K562 (cell line): ENCODE results near the gene GPR107. TPM values are rescaled to one million over a fixed set of nuclear protein-coding genes. Genes with fewer than 3 reads are reported as not detected.

Experiments used
- CCAR2 ChIP-seq: fragments of 200-400 bp; formaldehyde crosslinking; IDR thresholded peaks from 2 replicates; pipeline ENCODE4 v1.6.1; 2017; ENCODE audit warnings: mild to moderate bottlenecking, low read depth, low read length
- CEBPG ChIP-seq, 3 experiments: fragments of 200-800 bp in 1 of 3; sonication (Bioruptor generic) in 1 of 3; sonication (generic) in 1 of 3; formaldehyde crosslinking in 1 of 3; IDR thresholded peaks in 2 of 3; conservative IDR thresholded peaks in 1 of 3; 2 replicates each; pipeline versions ENCODE4 v1.6.1 to v1.8.0; 2016 to 2022; ENCODE audit warnings: missing compliant biosample characterization in 2 of 3, missing genetic modification characterization in 2 of 3, mild to moderate bottlenecking in 1 of 3, missing genetic modification reagents in 1 of 3
- CHD1 ChIP-seq: fragments of 200-600 bp; sonication (generic); IDR thresholded peaks from one replicate; pipeline ENCODE4 v1.6.1; 2012; ENCODE audit warnings: mild to moderate bottlenecking, moderate library complexity, low read length, inconsistent platforms
- DPF2 ChIP-seq: fragments of 450-650 bp; IDR thresholded peaks from 2 replicates; pipeline ENCODE4 v1.6.1; 2016
- L3MBTL2 ChIP-seq: fragments of 450-650 bp; IDR thresholded peaks from 2 replicates; pipeline ENCODE4 v1.6.1; 2016; ENCODE audit warnings: mild to moderate bottlenecking, moderate library complexity
- MTA3 ChIP-seq: fragments of 450-650 bp; formaldehyde crosslinking; IDR thresholded peaks from 2 replicates; pipeline ENCODE4 v1.6.1; 2017; ENCODE audit warnings: mild to moderate bottlenecking, borderline replicate concordance
- NCOA2 ChIP-seq, 2 experiments: fragments of 450-650 bp; IDR thresholded peaks; 2 replicates each; pipeline ENCODE4 v1.6.1; 2018; ENCODE audit warnings: mild to moderate bottlenecking in 2 of 2, moderate library complexity in 1 of 2; ENCODE audit not compliant: partially characterized antibody in 2 of 2
- PRDM10 ChIP-seq: fragments of 450-650 bp; IDR thresholded peaks from 2 replicates; pipeline ENCODE4 v1.6.1; 2018; ENCODE audit not compliant: partially characterized antibody
- SIN3A ChIP-seq, 2 experiments: fragments of 150-350 bp in 1 of 2; IDR thresholded peaks; 2 replicates each; pipeline ENCODE4 v1.6.1; 2011 to 2016; ENCODE audit warnings: borderline replicate concordance in 2 of 2, low read depth in 2 of 2, low read length in 2 of 2, mild to moderate bottlenecking in 2 of 2, moderate library complexity in 2 of 2; ENCODE audit not compliant: control insufficient read depth in 1 of 2
- ZFP1 ChIP-seq: fragments of 450-650 bp; formaldehyde crosslinking; IDR thresholded peaks from 2 replicates; pipeline ENCODE4 v1.4.0; 2020; ENCODE audit warnings: mild to moderate bottlenecking, mixed read lengths
- ZNF41 ChIP-seq: fragments of 250-450 bp; sonication (Bioruptor Pico); conservative IDR thresholded peaks from 2 replicates; pipeline ENCODE4 v1.4.0; 2020; ENCODE audit warnings: mild to moderate bottlenecking
- polyA plus RNA-seq, 8 experiments: library from polyadenylated mRNA; depleted of rRNA in 4 of 8; stranded (reverse) in 5 of 8; unstranded in 3 of 8; fragments of >200 nt; fragmentation: Nextera tagmentation in 2 of 8; fragmentation: Illumina TruSeq in 1 of 8; extraction: Ambion mirVana in 2 of 8; extraction: Trizol in 1 of 8; gene quantifications; 2 replicates each; pipeline versions ENCODE4 v1.2.1 to v1.2.3, GENCODE V29; 2011 to 2014; ENCODE audit warnings: inconsistent platforms in 1 of 8, missing spikeins in 1 of 8
- total RNA-seq, 7 experiments: library from RNA; depleted of rRNA in 6 of 7; stranded (reverse); fragments of >200 nt in 6 of 7; fragmentation: Illumina TruSeq in 2 of 7; extraction: Trizol in 2 of 7; gene quantifications; 2 replicates each; pipeline versions ENCODE4 v1.2.1 to v1.2.3, GENCODE V29; 2011 to 2021; ENCODE audit warnings: low replicate concordance in 1 of 7

GPR107 gene
- total and polyA plus RNA-seq, 9 of the 15 experiments (the other 6 are each of a cell fraction or from before 2014, with no cell fraction given), result 3.2 to 34.6 (median 14.4) TPM

GRCh38 chr9:130171226-130172148 is 117.8 kb downstream of the GPR107 start (continued):
- TF ChIP-seq ZFP1 (CRISPR knock-in tag) (no peak), NCOA2 (IDR thresholded peaks at IDR 0.05; ENCODE audit: partially characterized antibody in 2 of 2) (no peak), L3MBTL2 (no peak), CHD1 (no peak), DPF2 (no peak), SIN3A (IDR thresholded peaks at IDR 0.05; ENCODE audit: borderline replicate concordance in 2 of 2, control insufficient read depth in 1 of 2, low read depth in 2 of 2, low read length in 2 of 2) (no peak), CEBPG (CRISPR knock-in tag; IDR thresholded peaks at IDR 0.05) (no peak), CEBPG (tag; conservative IDR thresholded peaks at IDR 0.05 in 1 of 2, IDR thresholded peaks at IDR 0.05 in 1 of 2) (no peak), ZNF41 (CRISPR knock-in tag) (no peak), MTA3 (no peak), PRDM10 (peak; percentile 84), CCAR2 (no peak)
- TF ChIP-seq, all 486 proteins: peak for 3
